ENCODE results near the gene PAIP2B.
A peak's percentile ranks its signal among the peaks of the same experiment; 100 is the strongest.
"Not testable (repeated sequence)": the region's sequence is repeated elsewhere in the genome, so short reads cannot be mapped to it uniquely, and the experiment has no call there.

Gene PAIP2B, protein sequence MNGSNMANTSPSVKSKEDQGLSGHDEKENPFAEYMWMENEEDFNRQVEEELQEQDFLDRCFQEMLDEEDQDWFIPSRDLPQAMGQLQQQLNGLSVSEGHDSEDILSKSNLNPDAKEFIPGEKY

DNA sequence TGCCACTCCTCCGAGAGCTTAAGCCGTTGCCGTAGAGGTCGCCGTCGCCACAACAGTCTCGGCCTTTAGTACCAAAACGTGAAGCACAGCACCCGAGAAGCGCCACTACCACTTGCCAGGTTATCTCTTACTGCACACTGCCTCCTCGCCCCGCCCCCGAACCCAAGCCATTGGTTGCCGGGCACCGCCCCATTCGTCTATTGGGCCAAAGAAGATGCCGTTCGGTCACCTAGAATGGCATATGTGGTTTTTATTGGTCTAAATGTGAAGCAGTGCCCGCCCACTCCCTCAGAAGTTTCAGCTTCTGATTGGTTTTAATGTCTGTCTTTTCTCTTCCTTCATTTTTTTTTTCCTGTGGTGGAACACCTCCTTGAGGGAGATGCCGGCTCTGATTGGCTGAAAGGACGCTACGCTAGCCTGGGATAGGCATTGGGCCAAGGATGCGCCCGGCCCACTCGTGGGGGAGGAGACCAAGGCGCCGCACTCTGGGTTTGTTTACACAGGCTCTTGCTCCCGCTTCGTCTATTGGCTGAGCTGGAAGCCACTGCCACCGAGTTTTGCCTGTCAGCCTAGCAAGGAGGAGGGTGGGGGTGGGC is at the start of gene PAIP2B:
Gene PAIP2B (minus strand): TSS at position 139 of the 596 bp plus-strand sequence. CDS start 24,514 bp downstream, outside the sequence.
- DNase-seq = peak; percentile 94 to 100 (median 100)

- no peak for DNase-seq
Observed at GRCh38 chr2:71275939-71276310, 49.0 kb upstream of the PAIP2B start.

GRCh38 chr2:71269511-71270090 is 42.7 kb upstream of the PAIP2B start:
- DNase-seq = no peak

DNA sequence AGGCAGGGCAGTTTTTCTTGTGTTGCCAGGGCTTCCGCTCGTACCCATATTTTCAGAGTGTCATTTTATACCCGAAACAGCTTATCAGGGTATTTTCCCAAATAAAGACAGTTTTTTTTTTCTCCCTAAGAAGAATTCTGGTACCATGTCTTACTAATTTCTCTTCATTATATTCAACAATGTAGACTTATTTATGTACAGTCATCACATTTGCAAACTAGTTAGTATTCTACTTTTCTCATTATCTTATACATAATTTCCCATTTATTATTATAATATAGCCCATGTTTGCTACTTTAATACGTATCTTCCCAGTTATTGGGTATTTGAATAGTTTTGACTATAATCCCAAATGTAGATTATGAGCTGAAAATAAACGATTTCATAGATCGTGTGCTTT is 36.5 kb upstream of the PAIP2B start:
- DNase-seq = no peak

DNA sequence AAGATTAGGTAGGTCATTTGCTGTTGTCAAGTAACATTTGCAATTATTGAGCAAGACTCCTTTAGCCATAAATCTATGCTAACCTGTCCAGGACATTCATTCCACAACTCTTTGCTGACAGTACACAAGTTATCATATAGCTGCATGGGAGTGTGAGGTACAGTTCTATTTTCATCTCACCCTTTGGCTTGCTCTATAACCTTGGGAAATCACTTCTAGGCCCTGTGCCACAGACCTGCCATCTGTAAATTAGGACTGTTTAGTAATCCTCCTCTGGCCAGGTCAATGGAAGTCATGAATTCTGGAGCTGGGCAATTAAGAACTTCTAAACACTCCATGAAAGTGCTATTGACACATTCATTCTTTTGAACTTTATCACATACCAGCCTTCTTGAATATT is 34.6 kb upstream of the PAIP2B start:
- no peak for DNase-seq

DNA sequence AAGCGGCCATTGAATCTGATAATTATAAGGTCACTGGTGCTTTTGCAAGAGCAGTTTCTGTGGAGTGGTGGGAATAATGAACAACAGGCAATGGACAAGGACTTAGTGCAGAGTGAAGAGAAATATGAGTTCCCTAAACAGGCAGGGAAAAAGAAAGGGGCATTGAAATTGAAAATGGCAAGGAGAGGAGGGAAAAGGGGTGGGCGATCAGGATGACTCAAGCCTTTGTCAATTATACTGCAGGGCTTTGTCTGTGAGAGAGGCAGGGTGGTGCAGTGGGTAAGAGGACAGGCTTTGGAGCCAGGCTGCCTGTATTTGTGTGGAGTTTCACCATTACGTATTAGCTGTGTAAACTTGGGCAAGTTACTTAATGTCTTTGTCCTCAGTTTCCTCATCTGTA is 29.5 kb upstream of the PAIP2B start:
- peak in 9 of 14 donors; percentile 13 to 66 (median 48) for DNase-seq

DNA sequence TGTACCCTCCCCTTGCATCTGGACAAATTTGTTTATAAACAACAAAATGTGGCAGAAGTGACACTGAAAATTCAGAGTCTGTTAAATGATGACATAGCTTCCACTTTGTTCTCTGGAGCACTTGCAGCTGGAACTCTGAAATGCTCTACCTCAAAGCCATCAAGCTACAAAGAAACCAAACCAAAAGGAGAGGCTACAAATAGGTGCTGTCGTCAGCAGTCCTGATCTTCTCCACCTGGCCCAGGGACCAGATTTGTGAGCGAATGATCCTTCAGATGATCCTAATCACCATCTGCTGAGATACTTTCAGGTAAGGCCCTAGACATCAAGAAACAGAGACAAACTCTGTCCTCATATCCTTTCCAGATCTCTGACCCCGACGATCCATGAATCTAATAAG is 27.9 kb upstream of the PAIP2B start:
- DNase-seq = no peak

DNA sequence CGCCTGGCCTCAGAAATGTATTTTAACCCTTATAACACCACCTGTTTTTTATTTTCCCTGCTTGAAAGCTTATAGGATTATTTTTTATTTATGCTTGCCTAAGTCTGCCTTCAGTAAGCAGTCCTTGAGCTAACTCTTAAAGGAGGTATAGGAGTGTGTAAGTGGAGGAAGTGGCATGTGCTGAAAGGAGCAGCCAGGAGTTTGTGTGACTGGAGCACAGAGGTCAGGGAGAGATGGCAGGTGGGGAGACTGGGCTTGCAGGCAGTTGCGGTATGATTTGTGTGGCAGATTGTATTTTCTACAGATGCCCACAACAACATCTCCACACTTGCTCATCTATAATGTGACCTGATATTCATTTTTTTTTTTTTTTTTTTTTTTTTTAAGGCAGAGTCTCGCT is 27.2 kb upstream of the PAIP2B start:
- no peak for DNase-seq

DNA sequence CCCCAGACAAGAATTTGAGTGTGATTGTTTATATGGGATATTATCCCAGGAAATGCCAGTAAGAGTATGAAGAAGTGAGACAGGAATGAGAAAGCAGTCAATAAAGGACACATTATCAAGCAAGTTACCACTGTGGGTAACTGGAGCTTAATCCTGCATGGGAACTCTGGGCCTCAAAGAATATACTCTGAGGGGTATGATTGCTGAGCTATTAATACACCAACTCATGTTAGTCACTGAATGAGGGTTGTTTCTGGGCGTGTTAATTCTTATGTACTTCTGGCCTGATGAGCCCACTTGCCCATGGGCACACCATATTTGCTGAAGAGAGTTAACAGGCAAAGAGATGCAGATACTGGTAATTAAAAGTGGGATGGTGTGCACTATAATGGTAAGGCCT is 26.6 kb upstream of the PAIP2B start:
- DNase-seq = no peak

DNA sequence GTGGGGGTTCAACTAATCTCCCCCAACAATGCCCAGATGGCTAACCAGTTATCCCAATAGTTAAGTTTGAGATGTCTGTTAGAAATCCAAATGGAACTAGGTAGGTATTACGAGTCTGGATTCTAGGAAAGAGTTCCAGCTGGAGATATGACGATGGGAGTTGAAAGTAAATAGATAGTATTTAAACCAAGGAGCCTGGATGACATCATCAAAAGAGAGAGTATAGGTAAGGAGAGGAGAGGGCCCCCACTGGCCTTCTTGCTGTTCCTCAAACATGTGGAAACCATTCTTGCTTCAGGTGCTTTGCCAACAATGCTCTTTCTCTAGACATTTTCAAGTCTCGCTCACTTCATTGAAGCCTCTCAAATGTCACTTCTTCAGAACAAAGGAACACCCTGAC is 26.0 kb upstream of the PAIP2B start:
- DNase-seq = no peak

DNA sequence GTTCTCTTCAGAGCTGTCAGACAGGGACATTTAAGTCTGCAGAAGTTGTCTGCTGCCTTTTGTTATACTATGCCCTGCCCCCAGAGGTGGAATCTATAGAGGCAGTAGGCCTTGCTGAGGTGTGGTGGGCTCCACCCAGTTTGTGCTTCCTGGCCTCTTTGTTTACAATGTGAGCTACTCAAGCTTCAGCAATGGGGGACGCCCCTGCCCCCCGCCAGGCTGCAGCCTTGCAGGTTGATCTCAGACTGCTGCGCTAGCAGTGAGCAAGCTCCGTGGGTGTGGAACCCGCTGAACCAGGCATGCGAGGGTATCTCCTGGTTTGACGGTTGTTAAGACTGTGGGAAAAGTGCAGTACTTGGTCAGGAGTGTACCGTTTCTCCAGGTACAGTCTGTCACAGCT is 24.0 kb upstream of the PAIP2B start:
- no peak for DNase-seq

DNA sequence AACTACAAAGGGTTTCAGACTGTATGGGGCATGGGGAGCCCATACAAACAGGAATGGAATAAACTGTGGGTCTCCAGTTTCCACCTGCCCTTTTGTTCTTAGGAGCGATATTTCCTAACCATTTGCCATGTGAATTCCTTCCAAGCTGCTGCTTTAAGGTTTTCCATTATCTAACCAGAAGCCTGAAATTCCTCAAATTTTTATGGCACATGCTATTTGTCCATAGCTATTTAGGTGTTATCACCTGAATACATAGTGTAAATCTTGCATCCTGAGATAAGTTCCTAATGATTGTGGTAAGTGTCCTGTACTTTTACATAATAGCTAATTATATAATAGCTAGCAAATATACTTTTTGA is 17.4 kb upstream of the PAIP2B start:
- DNase-seq = no peak

DNA sequence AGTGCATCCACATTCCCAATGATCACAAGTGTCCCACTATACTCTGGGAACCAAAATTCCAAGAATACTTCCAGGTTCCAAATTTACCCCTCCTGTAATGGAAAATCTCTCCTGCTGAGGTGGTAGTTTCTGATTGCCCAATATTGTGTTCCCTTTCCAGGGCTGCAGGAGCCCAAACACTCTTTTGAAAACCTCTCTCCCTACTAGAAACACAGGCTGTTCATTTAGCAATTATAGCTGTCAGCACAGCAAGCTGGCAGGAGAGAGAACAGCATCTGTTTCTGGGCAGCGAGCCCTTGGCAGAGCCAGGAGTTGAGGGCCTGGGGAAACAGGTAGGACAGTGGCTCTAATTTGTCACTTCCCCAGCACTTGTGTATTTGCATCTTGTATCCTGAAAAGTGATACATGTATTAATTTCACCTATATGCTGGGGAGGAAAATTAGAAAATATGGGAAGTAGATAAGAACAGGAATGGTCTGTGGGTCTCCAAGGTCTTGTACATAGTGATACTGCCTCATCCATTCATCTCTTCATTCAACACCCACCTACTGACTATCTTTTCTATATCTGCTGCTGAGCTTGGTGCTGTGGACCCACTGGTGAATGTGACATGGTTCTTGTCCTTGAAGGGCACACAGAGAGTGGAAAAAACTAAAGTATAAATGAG is 16.9 kb upstream of the PAIP2B start:
- DNase-seq = peak in 4 of 14 donors; percentile 8 to 80 (median 14)

DNA sequence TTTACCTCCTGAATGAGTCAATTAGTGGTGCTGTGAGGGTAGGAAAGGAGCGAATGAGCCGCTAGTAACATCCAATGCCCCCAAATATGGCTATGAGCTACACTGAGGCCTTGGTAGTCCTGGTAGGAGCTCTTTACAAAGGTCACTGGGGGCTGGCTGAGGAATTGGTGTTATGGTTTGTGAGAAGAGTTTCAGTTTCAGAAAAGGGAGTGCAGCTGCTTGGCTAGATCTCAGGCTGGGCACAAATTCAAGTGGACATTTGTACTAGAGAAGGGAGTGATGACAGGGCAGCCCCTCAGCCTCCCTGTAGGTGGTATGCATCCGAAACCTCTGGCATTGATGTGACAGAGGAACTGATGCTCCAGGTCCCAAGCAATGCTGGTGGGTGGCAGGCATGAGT is 13.9 kb upstream of the PAIP2B start:
- DNase-seq = peak in 1 of 14 donors; percentile 19

DNA sequence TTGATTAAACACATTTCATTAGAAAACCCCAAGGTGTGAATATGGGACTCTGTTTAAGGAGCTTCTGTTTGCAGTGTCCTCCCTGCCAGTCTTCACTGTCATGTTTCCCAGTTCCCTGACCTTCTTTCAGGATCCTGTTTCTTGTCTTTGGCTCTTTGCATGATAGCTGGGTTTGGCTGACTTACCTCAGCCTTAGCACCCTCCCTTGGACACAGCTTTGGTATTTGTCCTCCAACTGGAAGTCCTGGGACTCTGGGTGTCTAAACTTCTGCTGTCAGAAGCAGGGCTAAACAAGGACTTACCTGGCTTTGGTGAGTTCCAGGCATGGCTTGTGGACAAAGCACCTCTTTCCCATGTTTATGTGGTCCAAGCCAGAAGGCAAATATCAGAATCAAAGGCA is 11.2 kb upstream of the PAIP2B start:
- no peak for DNase-seq

DNA sequence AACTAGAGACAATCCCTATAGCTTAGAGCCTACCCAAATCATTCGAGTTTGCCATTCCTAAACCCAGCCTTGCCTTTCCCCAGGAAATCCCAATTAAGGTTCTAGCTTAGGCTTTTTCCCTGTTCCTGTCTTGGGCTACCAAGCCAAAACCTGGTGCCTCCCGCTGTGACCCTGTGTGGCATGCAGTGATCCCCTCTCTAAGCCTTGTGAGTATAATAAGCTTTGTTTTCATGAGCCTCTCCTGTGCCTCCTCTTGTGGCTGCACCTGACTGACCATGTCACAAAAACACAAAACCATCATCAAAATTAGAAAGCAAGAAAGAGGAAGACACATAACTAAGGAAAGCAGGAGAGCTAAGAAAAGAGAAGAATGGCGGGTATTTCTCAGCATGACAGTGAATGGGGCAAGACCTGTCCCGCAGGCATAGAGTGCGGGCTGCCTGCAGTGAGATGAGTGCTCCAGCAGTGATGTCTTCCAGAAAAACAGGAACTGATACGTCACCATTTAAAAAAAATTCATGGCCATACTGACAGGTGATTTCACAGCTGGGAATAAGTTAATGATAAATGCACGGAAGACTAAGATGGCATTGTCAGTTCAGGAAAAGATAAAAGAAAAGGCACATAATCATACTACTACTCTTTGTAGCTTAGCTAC is 9.2 kb upstream of the PAIP2B start:
- no peak for DNase-seq

DNA sequence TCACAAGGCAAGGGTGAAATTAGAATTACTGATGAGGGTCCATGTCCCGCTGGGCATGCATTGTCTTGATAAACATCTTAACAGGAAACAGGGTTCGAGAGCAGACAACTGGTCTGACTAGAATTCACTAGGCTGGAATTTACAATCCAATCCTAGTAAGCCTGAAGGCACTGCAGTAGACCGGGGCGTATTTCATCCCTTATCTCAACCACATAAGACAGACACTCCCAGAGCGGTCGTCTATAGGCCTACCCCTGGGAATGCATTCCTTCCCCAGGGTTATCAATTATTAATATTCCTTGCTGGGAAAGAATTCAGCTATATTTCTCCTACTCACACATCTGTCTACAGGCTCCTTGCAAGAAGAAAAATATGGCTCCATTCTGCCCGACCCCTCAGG is 6.2 kb upstream of the PAIP2B start:
- not testable (repeated sequence) for DNase-seq

DNA sequence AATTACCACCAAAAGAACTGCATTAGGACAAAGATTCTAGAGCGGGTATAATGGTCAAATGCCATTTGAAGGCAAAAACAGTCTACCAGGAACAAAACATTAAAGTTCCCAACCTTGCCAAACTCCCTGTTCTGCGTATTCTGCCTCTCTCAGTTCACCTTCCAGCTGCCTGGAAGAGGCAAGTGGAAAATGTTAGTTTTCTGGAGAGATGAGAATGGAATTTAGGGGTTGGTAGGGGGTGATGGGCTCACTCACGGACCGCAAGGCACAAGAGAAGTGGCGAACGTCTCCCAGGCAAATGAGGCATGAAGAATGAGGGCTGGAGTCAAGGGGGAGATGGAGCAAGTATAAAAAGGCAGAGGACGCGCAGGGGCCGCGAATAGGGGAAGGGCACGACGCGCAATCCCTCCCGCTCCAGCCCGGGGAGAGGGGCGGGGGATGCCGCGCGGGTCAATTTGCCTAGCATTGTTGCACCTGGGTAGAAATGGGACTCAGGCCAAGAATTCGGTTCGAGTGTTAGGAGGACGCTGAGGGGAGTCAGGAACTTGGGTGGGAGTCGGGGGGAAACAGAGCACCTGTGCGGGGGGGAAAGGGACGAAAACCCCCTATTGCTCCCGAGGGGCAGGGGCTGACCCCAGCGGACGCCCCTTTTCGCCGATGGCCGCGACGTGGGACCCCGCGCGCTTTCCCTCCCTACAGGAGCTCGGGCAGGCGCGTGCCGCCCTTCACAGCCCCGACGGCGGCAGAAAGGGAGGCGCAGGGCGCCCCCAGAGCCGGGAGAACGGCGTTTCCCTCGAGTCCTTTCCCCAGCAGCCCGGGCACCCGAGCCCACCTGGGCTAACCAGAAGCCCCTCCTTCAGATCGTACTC is 573 bp downstream of the PAIP2B start:
- peak in 9 of 14 donors; percentile 28 to 58 (median 48) for DNase-seq

DNA sequence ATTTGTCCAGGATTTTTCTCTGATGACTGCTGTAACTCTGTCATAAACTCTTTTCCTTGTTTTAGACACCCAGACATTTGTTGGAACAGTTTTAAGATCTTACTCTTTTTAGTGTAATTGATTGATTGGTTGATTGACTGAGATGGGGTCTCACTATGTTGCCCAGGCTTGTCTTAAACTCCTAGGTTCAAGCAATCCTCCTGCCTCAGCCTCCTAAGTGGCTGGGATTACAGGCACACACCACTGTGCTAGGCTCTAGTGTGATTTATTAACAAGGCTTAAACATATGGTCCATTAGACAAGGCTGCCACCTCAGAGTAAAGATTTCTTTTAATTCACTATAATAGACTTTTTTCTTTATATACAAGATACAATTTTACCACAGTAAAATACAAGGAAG is 2.0 kb downstream of the PAIP2B start:
- peak in 1 of 14 donors; percentile 40 for DNase-seq

- peak in 1 of 14 donors; percentile 73 for DNase-seq
Observed at GRCh38 chr2:71224457-71224856, 2.4 kb downstream of the PAIP2B start.

DNA sequence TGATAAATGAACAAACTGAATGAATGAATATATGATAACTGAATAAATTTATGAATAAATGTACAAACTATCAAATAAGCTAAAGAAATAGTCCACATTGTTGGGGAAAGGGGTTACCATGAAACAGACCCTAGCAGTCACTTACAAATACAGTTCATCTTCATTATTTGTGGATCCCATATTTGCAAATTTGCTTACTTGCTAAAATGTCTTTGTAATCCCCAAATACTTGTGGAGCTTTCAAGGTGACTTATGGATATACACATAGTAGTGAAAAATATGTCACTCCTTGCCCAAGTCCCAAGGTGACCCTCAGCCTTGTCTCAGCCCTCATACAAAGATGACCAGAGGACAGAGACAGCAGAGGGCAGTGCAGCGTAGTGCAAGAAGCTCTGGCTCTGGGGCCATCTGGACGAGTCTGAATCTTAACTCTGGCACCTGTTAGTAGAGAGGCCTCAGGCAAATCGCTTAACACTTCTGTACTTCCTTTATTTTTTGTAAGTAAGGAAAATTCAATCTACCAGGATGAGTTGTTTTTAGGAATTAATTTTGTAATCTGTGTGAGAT is 3.1 kb downstream of the PAIP2B start:
- DNase-seq = peak in 11 of 14 donors; percentile 16 to 83 (median 48)

- DNase-seq = no peak
Observed at GRCh38 chr2:71220743-71221142, 6.2 kb downstream of the PAIP2B start.
